NK-92 (cell line): ENCODE results near the gene FNDC1.

Experiments used
- DNase-seq: peaks from one replicate; lab custom pipeline; 2025; ENCODE audit not compliant: unreplicated experiment; lab: John Stamatoyannopoulos, UW

FNDC1 gene

GRCh38 chr6:159305159-159305558 is 136.0 kb downstream of the FNDC1 start:
- no peak for DNase-seq

GRCh38 chr6:159305804-159306537 is 136.8 kb downstream of the FNDC1 start:
- DNase-seq, result no peak

GRCh38 chr6:159307246-159307790 is 138.1 kb downstream of the FNDC1 start:
- no peak for DNase-seq

- DNase-seq, result no peak
These were observed 139.0 kb downstream of the FNDC1 start for GRCh38 chr6:159308198-159308597.

GRCh38 chr6:159309723-159310122 is 140.5 kb downstream of the FNDC1 start:
- DNase-seq, result no peak

- no peak for DNase-seq
These were observed 142.4 kb downstream of the FNDC1 start for GRCh38 chr6:159311618-159312017.

- DNase-seq, result no peak
These were observed 143.0 kb downstream of the FNDC1 start for GRCh38 chr6:159312206-159312605.

GRCh38 chr6:159313018-159313417 is 143.8 kb downstream of the FNDC1 start:
- DNase-seq, result no peak

- no peak for DNase-seq
These were observed 146.4 kb downstream of the FNDC1 start for GRCh38 chr6:159315562-159315961.

- DNase-seq, result no peak
These were observed 148.2 kb downstream of the FNDC1 start for GRCh38 chr6:159317430-159317829.

- DNase-seq, result no peak
These were observed 152.1 kb downstream of the FNDC1 start for GRCh38 chr6:159321267-159321666.
